HepG2 (cell line): ENCODE measurements around the gene AUTS2. TPM values are rescaled to one million over a fixed set of nuclear protein-coding genes. Genes with fewer than 3 reads are reported as not detected.

ENCODE experiments used
- ATAC-seq: fragments of 200-7000 bp; cut with Tn5 transposase; 3 replicates; pipeline ENCODE4 v1.9.1; 2020; ENCODE audit warnings: mild to moderate bottlenecking, moderate library complexity
- BruUV-seq: library from RNA; stranded (reverse); fragments of 400-500 nt; replicated peaks from 2 replicates; lab custom pipeline; 2021; lab: Mats Ljungman, UMichigan
- CTCF ChIA-PET: fragments of 300-600 bp; formaldehyde crosslinking; extraction: SDS; loops from one replicate; lab custom pipeline; 2021; ENCODE audit warnings: low total read pairs, inconsistent platforms, low intra/inter-chr PET ratio; lab: Yijun Ruan, JAX
- POLR2A ChIA-PET: fragments of 350-600 bp; sonication (Branson Sonifier 250); formaldehyde crosslinking; loops from one replicate; lab custom pipeline; 2020; ENCODE audit warnings: antibody characterized with exemption, inconsistent platforms; lab: Yijun Ruan, JAX
- DNase-seq: peaks from one replicate; pipeline ENCODE4 v3.0.0-alpha.2; 2015; ENCODE audit warnings: low spot score
- FAIRE-seq: peaks from 3 replicates; lab custom pipeline; 2011; peaks lifted over from hg19 to GRCh38; lab: Jason Lieb, UNC
- H2AFZ ChIP-seq: one replicate; pipeline ENCODE4 v1.6.1; 2011; ENCODE audit warnings: low read length, inconsistent platforms
- H3K27ac ChIP-seq: fragments of 300-600 bp; 3 replicates; pipeline ENCODE4 v1.8.0; 2011; ENCODE audit warnings: mixed run types, mild to moderate bottlenecking, mixed read lengths, low read length, inconsistent platforms; ENCODE audit not compliant: insufficient read depth; ENCODE audit errors: extremely low read length
- H3K27me3 ChIP-seq, 2 experiments: fragments of 200-600 bp in 1 of 2; 2 replicates in 1 of 2; 3 replicates in 1 of 2; pipeline versions ENCODE4 v1.6.0 to v1.8.0; 2011; ENCODE audit warnings: low read length in 2 of 2, mild to moderate bottlenecking in 2 of 2, moderate library complexity in 2 of 2, inconsistent platforms in 1 of 2; ENCODE audit not compliant: insufficient read depth in 2 of 2, control insufficient read depth in 1 of 2
- H3K36me3 ChIP-seq, 2 experiments: fragments of 200-600 bp in 1 of 2; replicated peaks in 1 of 2; 2 replicates in 1 of 2; 3 replicates in 1 of 2; pipeline versions ENCODE4 v1.5.1 to v1.8.0; 2011; ENCODE audit warnings: low read length in 2 of 2, inconsistent platforms in 1 of 2; ENCODE audit not compliant: insufficient read depth in 2 of 2, control insufficient read depth in 1 of 2
- H3K4me1 ChIP-seq: 2 replicates; pipeline ENCODE4 v1.5.1; 2012; ENCODE audit warnings: low read length, inconsistent platforms; ENCODE audit not compliant: insufficient read depth
- H3K4me2 ChIP-seq: 2 replicates; pipeline ENCODE4 v1.6.0; 2011; ENCODE audit warnings: low read depth, low read length, inconsistent platforms
- H3K4me3 ChIP-seq, 3 experiments: fragments of 200-600 bp in 1 of 3; sonication (generic), shearing (Covaris generic) in 1 of 3; replicated peaks in 1 of 3; 2 replicates each; pipeline ENCODE4 v1.5.1; 2011 to 2016; ENCODE audit warnings: low read length in 3 of 3, inconsistent platforms in 2 of 3, low read depth in 2 of 3, mild to moderate bottlenecking in 2 of 3, control low read depth in 1 of 3, mixed read lengths in 1 of 3; ENCODE audit not compliant: insufficient read depth in 1 of 3
- H3K79me2 ChIP-seq: one replicate; pipeline ENCODE4 v1.6.1; 2011; ENCODE audit warnings: low read length, inconsistent platforms; ENCODE audit not compliant: insufficient read depth
- H3K9ac ChIP-seq: 2 replicates; pipeline ENCODE4 v1.6.0; 2011; ENCODE audit warnings: mild to moderate bottlenecking, low read depth, low read length, inconsistent platforms; ENCODE audit not compliant: insufficient read depth
- H3K9me3 ChIP-seq: 2 replicates; pipeline ENCODE4 v1.5.1; 2012; ENCODE audit warnings: mild to moderate bottlenecking, low read length
- H4K20me1 ChIP-seq: 2 replicates; pipeline ENCODE4 v1.6.0; 2011; ENCODE audit warnings: inconsistent platforms, mild to moderate bottlenecking, low read length, moderate library complexity; ENCODE audit not compliant: insufficient read depth
- ATF3 ChIP-seq: sonication (generic); formaldehyde crosslinking; IDR thresholded peaks from 2 replicates; pipeline ENCODE4 v1.4.0; 2020; ENCODE audit warnings: missing genetic modification reagents
- BCL6 ChIP-seq: IDR thresholded peaks from 2 replicates; pipeline ENCODE4 v1.6.1; 2016; ENCODE audit warnings: missing genetic modification reagents, missing compliant biosample characterization
- IRF2 ChIP-seq: IDR thresholded peaks from 2 replicates; pipeline ENCODE4 v1.6.1; 2018; ENCODE audit warnings: missing genetic modification reagents, missing compliant biosample characterization
- KDM5B ChIP-seq: sonication (generic); formaldehyde crosslinking; IDR thresholded peaks from 2 replicates; pipeline ENCODE4 v1.4.0; 2020; ENCODE audit warnings: missing genetic modification reagents, mild to moderate bottlenecking, borderline replicate concordance
- MAFG ChIP-seq: sonication (generic); formaldehyde crosslinking; IDR thresholded peaks from 2 replicates; pipeline ENCODE4 v1.5.1; 2020; ENCODE audit warnings: mild to moderate bottlenecking, missing genetic modification reagents
- MAZ ChIP-seq, 2 experiments: sonication (generic) in 1 of 2; formaldehyde crosslinking in 1 of 2; IDR thresholded peaks; 2 replicates each; pipeline versions ENCODE4 v1.5.0 to v1.6.1; 2012 to 2020; ENCODE audit warnings: low read depth in 2 of 2, mild to moderate bottlenecking in 2 of 2, borderline replicate concordance in 1 of 2, improper control_type of control experiment in 1 of 2, low read length in 1 of 2, missing genetic modification reagents in 1 of 2, moderate library complexity in 1 of 2
- NR2F1 ChIP-seq, 2 experiments: fragments of 450-650 bp in 1 of 2; formaldehyde crosslinking in 1 of 2; IDR thresholded peaks; 2 replicates each; pipeline versions ENCODE4 v1.5.0 to v1.6.1; 2016 to 2020; ENCODE audit warnings: mild to moderate bottlenecking in 1 of 2, missing compliant biosample characterization in 1 of 2, missing genetic modification reagents in 1 of 2, moderate library complexity in 1 of 2
- PLRG1 ChIP-seq: fragments of 450-650 bp; conservative IDR thresholded peaks from 2 replicates; pipeline ENCODE4 v1.6.1; 2016
- XRCC5 ChIP-seq: fragments of 200-400 bp; formaldehyde crosslinking; optimal IDR thresholded peaks from 2 replicates; pipeline ENCODE3; 2017; ENCODE audit warnings: mild to moderate bottlenecking, low read length
- ZNF567 ChIP-seq: sonication (generic); formaldehyde crosslinking; IDR thresholded peaks from 2 replicates; pipeline ENCODE4 v1.8.1; 2023; ENCODE audit warnings: mild to moderate bottlenecking, missing genetic modification reagents, borderline replicate concordance
- ZNF577 ChIP-seq: sonication (generic); formaldehyde crosslinking; IDR thresholded peaks from 2 replicates; pipeline ENCODE4 v1.4.0; 2020; ENCODE audit warnings: mild to moderate bottlenecking, low read depth, missing genetic modification reagents, borderline replicate concordance
- WGBS: methylation state at CpG from one replicate; pipeline ENCODE4 v1.1.6; 2017; ENCODE audit warnings: low lambda C conversion rate; 5-methylcytosine and 5-hydroxymethylcytosine counted together
- in situ Hi-C: cut with HindIII; loops from 2 replicates; pipeline ENCODE4 v1.10.0; 2017; ENCODE audit warnings: low pct_unique_long_range_greater_than_20kb; ENCODE audit not compliant: extremely low pct_ligation_motif_present
- intact Hi-C: fragments of 100-400 bp; cut with micrococcal nuclease; formaldehyde crosslinking; loops from one replicate; pipeline ENCODE4 v1.10.0; 2022; ENCODE audit not compliant: unreplicated experiment
- polyA plus RNA-seq, 8 experiments: library from polyadenylated mRNA; depleted of rRNA in 3 of 8; stranded (reverse) in 7 of 8; unstranded in 1 of 8; fragments of >200 nt; fragmentation: Illumina TruSeq in 4 of 8; extraction: Trizol in 4 of 8; gene quantifications; 2 replicates each; pipeline versions ENCODE4 v1.2.1 to v1.2.3, GENCODE V29; 2011 to 2016; ENCODE audit warnings: low read depth in 4 of 8, missing spikeins in 1 of 8, mixed read lengths in 1 of 8; ENCODE audit not compliant: insufficient read depth in 1 of 8
- total RNA-seq, 5 experiments: library from RNA; depleted of rRNA; stranded (reverse); fragments of >200 nt; fragmentation: Illumina TruSeq; extraction: Trizol; gene quantifications; 2 replicates each; pipeline ENCODE4 v1.2.3, GENCODE V29; 2016; ENCODE audit warnings: low read depth in 1 of 5

The AUTS2 gene
- total and polyA plus RNA-seq, 2 of the 13 experiments (the other 11 are each of a cell fraction or from before 2014, with no cell fraction given) = 0.38 TPM; not detected in 1

- WGBS = 2% methylated on average over 3 of the region's 3 CpGs
- H3K27me3 ChIP-seq = no peaks in the 10 kb centered on the region
- H3K79me2 ChIP-seq = no peaks in the 10 kb centered on the region
- H3K4me1 ChIP-seq = no peaks in the 10 kb centered on the region
- TF ChIP-seq BCL6 (CRISPR knock-in tag) = no peak
- TF ChIP-seq ATF3 (CRISPR knock-in tag) = no peak
- TF ChIP-seq NR2F1 (CRISPR knock-in tag; IDR thresholded peaks at IDR 0.05) = no peak
- TF ChIP-seq MAFG = no peak
- TF ChIP-seq ZNF577 (CRISPR knock-in tag) = no peak
- TF ChIP-seq XRCC5 = no peak
- no peak for TF ChIP-seq MAZ (IDR thresholded peaks at IDR 0.05; ENCODE audit: borderline replicate concordance, low read depth, low read length)
- TF ChIP-seq MAZ (CRISPR knock-in tag; IDR thresholded peaks at IDR 0.05; ENCODE audit: low read depth) = no peak
- no peak for TF ChIP-seq ZNF567 (CRISPR knock-in tag)
- TF ChIP-seq PLRG1 = no peak
- TF ChIP-seq KDM5B (CRISPR knock-in tag) = no peak
- no peak for TF ChIP-seq IRF2 (CRISPR knock-in tag)
- H3K4me2 ChIP-seq = no peak overlapping the region
- H3K9me3 ChIP-seq = no peaks in the 10 kb centered on the region
- no peak overlapping the region for H3K4me3 ChIP-seq
- POLR2A ChIA-PET = no interaction called here
- intact Hi-C loops (no loop called here), in situ Hi-C loops (no loop called here)
- CTCF ChIA-PET = no interaction called here
- H3K27ac ChIP-seq = no peak overlapping the region
- H3K36me3 ChIP-seq = no peaks in the 10 kb centered on the region
- no peaks in the 10 kb centered on the region for H4K20me1 ChIP-seq
- H2AFZ ChIP-seq = no peak overlapping the region
- FAIRE-seq = no peak
- ATAC-seq = no peak
- BruUV-seq = no TSS peak
- H3K9ac ChIP-seq = no peak overlapping the region
- DNase-seq = no peak
Measured at GRCh38 chr7:70098133-70098561, 499.9 kb downstream of the AUTS2 start.
